ENCODE measurements around the gene GRID2IP.
"Not testable (repeated sequence)": the region's sequence is repeated elsewhere in the genome, so short reads cannot be mapped to it uniquely, and the experiment has no call there.

GRID2IP gene

GRCh38 chr7:6465862-6466261 is 85.4 kb downstream of the GRID2IP start:
- H3K27me3 ChIP-seq (ENCODE audit: insufficient read depth, low read depth) = no peaks in the 10 kb centered on the region
- no peaks in the 10 kb centered on the region for H4K20me1 ChIP-seq (ENCODE audit: insufficient read depth)
- TF ChIP-seq CTCF (conservative IDR thresholded peaks at IDR 0.05; ENCODE audit: low read depth, low read length) = no peak
- no peak overlapping the region for H3K9ac ChIP-seq
- H3K27ac ChIP-seq = no peak overlapping the region
- H3K4me1 ChIP-seq (ENCODE audit: low read depth, poor library complexity, severe bottlenecking) = no peaks in the 10 kb centered on the region
- H3K79me2 ChIP-seq (ENCODE audit: insufficient read depth, low read depth) = no peaks in the 10 kb centered on the region
- H3K36me3 ChIP-seq (ENCODE audit: insufficient read depth) = no peaks in the 10 kb centered on the region; the same call in 1 of the 2 replicates
- H2AFZ ChIP-seq (ENCODE audit: low read depth) = no peak overlapping the region
- no peak overlapping the region for H3K4me2 ChIP-seq
- no peak overlapping the region for H3K4me3 ChIP-seq (IDR thresholded peaks at IDR 0.05; ENCODE audit: insufficient read depth, low read depth, low read length)

- H3K79me2 ChIP-seq (ENCODE audit: insufficient read depth, low read depth); H3K4me3 ChIP-seq (IDR thresholded peaks at IDR 0.05; ENCODE audit: insufficient read depth, low read depth, low read length); H4K20me1 ChIP-seq (ENCODE audit: insufficient read depth); H3K36me3 ChIP-seq (ENCODE audit: insufficient read depth); H2AFZ ChIP-seq (ENCODE audit: low read depth); H3K4me1 ChIP-seq (ENCODE audit: low read depth, poor library complexity, severe bottlenecking); H3K27me3 ChIP-seq (ENCODE audit: insufficient read depth, low read depth); H3K9ac ChIP-seq; H3K4me2 ChIP-seq; H3K27ac ChIP-seq: not testable (repeated sequence)
These were observed 87.7 kb downstream of the GRID2IP start for GRCh38 chr7:6463609-6464008.

- H3K79me2 ChIP-seq (ENCODE audit: insufficient read depth, low read depth) = no peaks in the 10 kb centered on the region
- no peaks in the 10 kb centered on the region for H4K20me1 ChIP-seq (ENCODE audit: insufficient read depth)
- H3K36me3 ChIP-seq (ENCODE audit: insufficient read depth) = no peaks in the 10 kb centered on the region; the same call in 1 of the 2 replicates
- H3K4me3 ChIP-seq (IDR thresholded peaks at IDR 0.05; ENCODE audit: insufficient read depth, low read depth, low read length) = no peak overlapping the region
- no peak for TF ChIP-seq CTCF (conservative IDR thresholded peaks at IDR 0.05; ENCODE audit: low read depth, low read length)
- no peaks in the 10 kb centered on the region for H3K27me3 ChIP-seq (ENCODE audit: insufficient read depth, low read depth)
- H3K4me2 ChIP-seq = no peak overlapping the region
- H3K27ac ChIP-seq = no peak overlapping the region
- H3K9ac ChIP-seq = no peak overlapping the region
- no peaks in the 10 kb centered on the region for H3K4me1 ChIP-seq (ENCODE audit: low read depth, poor library complexity, severe bottlenecking)
- H2AFZ ChIP-seq (ENCODE audit: low read depth) = no peak overlapping the region
These were observed 89.2 kb downstream of the GRID2IP start for GRCh38 chr7:6461946-6462550.

- Histone ChIP-seq H3K4me3 (IDR thresholded peaks at IDR 0.05; ENCODE audit: insufficient read depth, low read depth, low read length) (no peak overlapping the region), H3K4me2 (no peak overlapping the region), H3K9ac (no peak overlapping the region), H3K4me1 (ENCODE audit: low read depth, poor library complexity, severe bottlenecking) (no peaks in the 10 kb centered on the region), H2AFZ (ENCODE audit: low read depth) (no peak overlapping the region), H4K20me1 (ENCODE audit: insufficient read depth) (no peaks in the 10 kb centered on the region), H3K36me3 (ENCODE audit: insufficient read depth) (no peaks in the 10 kb centered on the region; the same call in 1 of the 2 replicates), H3K27ac (no peak overlapping the region), H3K79me2 (ENCODE audit: insufficient read depth, low read depth) (no peaks in the 10 kb centered on the region), H3K27me3 (ENCODE audit: insufficient read depth, low read depth) (no peaks in the 10 kb centered on the region)
- TF ChIP-seq CTCF (conservative IDR thresholded peaks at IDR 0.05; ENCODE audit: low read depth, low read length) = no peak
These were observed 90.2 kb downstream of the GRID2IP start for GRCh38 chr7:6460990-6461584.

GRCh38 chr7:6460303-6460702 is 91.0 kb downstream of the GRID2IP start:
- Histone ChIP-seq H3K36me3 (ENCODE audit: insufficient read depth) (no peaks in the 10 kb centered on the region; the same call in 1 of the 2 replicates), H3K9ac (no peak overlapping the region), H3K79me2 (ENCODE audit: insufficient read depth, low read depth) (no peaks in the 10 kb centered on the region), H3K27ac (no peak overlapping the region), H3K4me1 (ENCODE audit: low read depth, poor library complexity, severe bottlenecking) (no peaks in the 10 kb centered on the region), H3K4me3 (IDR thresholded peaks at IDR 0.05; ENCODE audit: insufficient read depth, low read depth, low read length) (no peak overlapping the region), H3K27me3 (ENCODE audit: insufficient read depth, low read depth) (no peaks in the 10 kb centered on the region), H4K20me1 (ENCODE audit: insufficient read depth) (no peaks in the 10 kb centered on the region), H2AFZ (ENCODE audit: low read depth) (no peak overlapping the region), H3K4me2 (no peak overlapping the region)
- no peak for TF ChIP-seq CTCF (conservative IDR thresholded peaks at IDR 0.05; ENCODE audit: low read depth, low read length)

- H3K36me3 ChIP-seq (ENCODE audit: insufficient read depth); H3K27ac ChIP-seq; H3K27me3 ChIP-seq (ENCODE audit: insufficient read depth, low read depth): not testable (repeated sequence)
These were observed 92.6 kb downstream of the GRID2IP start for GRCh38 chr7:6458676-6459075.

More at GRCh38 chr7:6458676-6459075, 92.6 kb downstream of the GRID2IP start:
- not testable (repeated sequence) for H2AFZ ChIP-seq (ENCODE audit: low read depth); H3K4me3 ChIP-seq (IDR thresholded peaks at IDR 0.05; ENCODE audit: insufficient read depth, low read depth, low read length); H4K20me1 ChIP-seq (ENCODE audit: insufficient read depth); H3K79me2 ChIP-seq (ENCODE audit: insufficient read depth, low read depth); H3K4me1 ChIP-seq (ENCODE audit: low read depth, poor library complexity, severe bottlenecking); H3K4me2 ChIP-seq; H3K9ac ChIP-seq

Data from KMS-11 (cell line).